K562 (cell line): ENCODE measurements around the gene PUS10.
A peak's percentile ranks its signal among the peaks of the same experiment; 100 is the strongest.

Experiments used
- CTCF ChIP-seq, 3 experiments: IDR thresholded peaks in 2 of 3; conservative IDR thresholded peaks in 1 of 3; 2 replicates each; pipeline ENCODE4 v1.5.1; 2011 to 2012; ENCODE audit warnings: low read length in 3 of 3, mild to moderate bottlenecking in 3 of 3, control low read depth in 2 of 3, improper control_type of control experiment in 1 of 3, inconsistent platforms in 1 of 3, low read depth in 1 of 3, mixed read lengths in 1 of 3, moderate library complexity in 1 of 3; ENCODE audit not compliant: insufficient read depth in 2 of 3
- REST ChIP-seq, 2 experiments: fragments of 450-650 bp; formaldehyde crosslinking in 1 of 2; IDR thresholded peaks; 2 replicates each; pipeline versions ENCODE4 v1.4.0 to v1.6.1; 2014 to 2020; ENCODE audit warnings: mild to moderate bottlenecking in 2 of 2, borderline replicate concordance in 1 of 2, low read depth in 1 of 2

- TF ChIP-seq CTCF (IDR thresholded peaks at IDR 0.05 in 2 of 3, conservative IDR thresholded peaks at IDR 0.05 in 1 of 3; ENCODE audit: insufficient read depth in 2 of 3, low read depth in 1 of 3, low read length in 3 of 3) (peak in 1 of 3 experiments; percentile 9; a peak in 2 of 6 replicates), REST (IDR thresholded peaks at IDR 0.05; ENCODE audit: borderline replicate concordance) (peak; percentile 98), REST (CRISPR knock-in tag; IDR thresholded peaks at IDR 0.05; ENCODE audit: low read depth) (no peak)
Observed at GRCh38 chr2:61017556-61018317, at the start of gene PUS10, which contains the start of gene PEX13.
